LNCaP clone FGC (cell line): ENCODE results near the gene EPHB2.

Experiments used
- DNase-seq: peaks from one replicate; pipeline ENCODE4 v3.0.0-alpha.2; 2011; ENCODE audit warnings: low read depth
- H3K4me3 ChIP-seq: 2 replicates; pipeline ENCODE4 v1.5.1; 2011; ENCODE audit warnings: mild to moderate bottlenecking, low read depth, low read length, control low read depth
- CTCF ChIP-seq: IDR thresholded peaks from 2 replicates; pipeline ENCODE4 v1.5.1; 2012; ENCODE audit warnings: mild to moderate bottlenecking; ENCODE audit not compliant: control insufficient read depth, insufficient read depth; ENCODE audit errors: extremely low read depth

Gene EPHB2

GRCh38 chr1:22915816-22916470, 205.3 kb downstream of the EPHB2 start:
- DNase-seq: no peak
- no peak for TF ChIP-seq CTCF
- no peak overlapping the region for H3K4me3 ChIP-seq

- DNase-seq: no peak
- no peak for TF ChIP-seq CTCF
- no peak overlapping the region for H3K4me3 ChIP-seq
These were observed 205.8 kb downstream of the EPHB2 start for GRCh38 chr1:22916471-22916820.

DNA sequence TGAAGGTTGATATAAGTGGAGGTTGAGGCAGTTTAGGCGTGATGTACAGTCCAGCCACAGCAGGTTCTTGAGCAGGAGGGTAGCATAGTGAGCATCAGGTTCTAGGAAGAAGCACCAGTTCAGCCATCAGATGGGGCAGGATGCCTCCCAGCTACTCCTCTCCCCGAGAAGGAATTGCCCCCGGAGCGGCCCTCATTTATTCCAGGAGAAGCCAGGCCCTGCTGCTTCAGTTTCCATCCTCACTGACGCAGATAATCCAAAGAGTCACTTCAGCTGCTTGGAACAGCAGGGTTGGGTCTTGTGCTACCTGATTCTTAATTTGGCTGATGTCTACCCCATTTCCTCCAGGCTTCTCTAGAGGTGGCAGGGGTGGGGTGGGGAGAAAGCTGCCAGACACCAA, 207.3 kb downstream of the EPHB2 start:
- no peak for TF ChIP-seq CTCF
- DNase-seq: no peak
- H3K4me3 ChIP-seq: no peak overlapping the region

- no peak for TF ChIP-seq CTCF
- H3K4me3 ChIP-seq: no peak overlapping the region
- DNase-seq: no peak
These were observed 208.0 kb downstream of the EPHB2 start for GRCh38 chr1:22918644-22919043.

- no peak overlapping the region for H3K4me3 ChIP-seq
- no peak for TF ChIP-seq CTCF
- DNase-seq: no peak
These were observed 208.8 kb downstream of the EPHB2 start for GRCh38 chr1:22919341-22920025.

DNA sequence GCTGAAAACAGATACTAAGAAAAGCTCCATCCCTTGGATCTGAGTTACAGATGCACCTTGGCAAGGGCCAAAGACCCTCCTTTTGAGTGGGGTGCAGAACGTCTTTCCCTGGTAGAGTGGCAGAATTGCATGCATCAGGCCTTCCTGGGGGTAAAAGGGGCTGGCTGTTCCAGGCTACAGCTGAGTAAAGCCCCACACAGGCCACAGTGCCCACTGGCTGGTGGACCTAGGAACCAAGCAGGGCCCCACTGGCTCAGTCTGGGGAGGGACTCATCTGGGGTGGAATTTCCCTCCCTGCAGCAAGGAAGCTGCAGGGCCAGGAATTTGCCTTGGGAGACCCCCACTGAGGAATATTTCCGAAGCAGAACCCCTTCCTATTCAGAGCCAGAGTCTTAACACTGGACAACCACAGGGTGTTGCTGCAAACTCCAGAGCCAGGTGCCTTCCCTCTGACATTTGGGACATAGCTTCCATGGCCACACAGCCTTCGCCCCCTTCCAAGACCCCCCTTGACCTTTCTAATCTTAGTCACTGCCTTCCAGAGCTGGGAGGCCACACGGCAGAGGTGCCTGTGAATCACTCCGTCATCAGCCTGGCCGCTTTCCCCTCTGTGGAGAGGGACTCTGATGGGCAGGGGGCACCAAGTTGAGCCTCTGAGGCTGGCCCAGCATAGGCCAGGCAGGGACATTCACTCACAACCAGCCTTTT, 209.5 kb downstream of the EPHB2 start:
- H3K4me3 ChIP-seq: no peak overlapping the region
- no peak for DNase-seq
- no peak for TF ChIP-seq CTCF
